ENCODE measurements around the gene RFXANK.

GRCh38 chr19:19169236-19170052 lies 22.6 kb upstream of the RFXANK start:
- TF ChIP-seq, protein P1, sequence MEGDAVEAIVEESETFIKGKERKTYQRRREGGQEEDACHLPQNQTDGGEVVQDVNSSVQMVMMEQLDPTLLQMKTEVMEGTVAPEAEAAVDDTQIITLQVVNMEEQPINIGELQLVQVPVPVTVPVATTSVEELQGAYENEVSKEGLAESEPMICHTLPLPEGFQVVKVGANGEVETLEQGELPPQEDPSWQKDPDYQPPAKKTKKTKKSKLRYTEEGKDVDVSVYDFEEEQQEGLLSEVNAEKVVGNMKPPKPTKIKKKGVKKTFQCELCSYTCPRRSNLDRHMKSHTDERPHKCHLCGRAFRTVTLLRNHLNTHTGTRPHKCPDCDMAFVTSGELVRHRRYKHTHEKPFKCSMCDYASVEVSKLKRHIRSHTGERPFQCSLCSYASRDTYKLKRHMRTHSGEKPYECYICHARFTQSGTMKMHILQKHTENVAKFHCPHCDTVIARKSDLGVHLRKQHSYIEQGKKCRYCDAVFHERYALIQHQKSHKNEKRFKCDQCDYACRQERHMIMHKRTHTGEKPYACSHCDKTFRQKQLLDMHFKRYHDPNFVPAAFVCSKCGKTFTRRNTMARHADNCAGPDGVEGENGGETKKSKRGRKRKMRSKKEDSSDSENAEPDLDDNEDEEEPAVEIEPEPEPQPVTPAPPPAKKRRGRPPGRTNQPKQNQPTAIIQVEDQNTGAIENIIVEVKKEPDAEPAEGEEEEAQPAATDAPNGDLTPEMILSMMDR (IDR thresholded peaks at IDR 0.05), result no peak
- no peak for TF ChIP-seq POLR2A (IDR thresholded peaks at IDR 0.05)

Measured in right lobe of liver (tissue), 4 donors.